ENCODE results near the gene MTA1.

Gene MTA1

DNA sequence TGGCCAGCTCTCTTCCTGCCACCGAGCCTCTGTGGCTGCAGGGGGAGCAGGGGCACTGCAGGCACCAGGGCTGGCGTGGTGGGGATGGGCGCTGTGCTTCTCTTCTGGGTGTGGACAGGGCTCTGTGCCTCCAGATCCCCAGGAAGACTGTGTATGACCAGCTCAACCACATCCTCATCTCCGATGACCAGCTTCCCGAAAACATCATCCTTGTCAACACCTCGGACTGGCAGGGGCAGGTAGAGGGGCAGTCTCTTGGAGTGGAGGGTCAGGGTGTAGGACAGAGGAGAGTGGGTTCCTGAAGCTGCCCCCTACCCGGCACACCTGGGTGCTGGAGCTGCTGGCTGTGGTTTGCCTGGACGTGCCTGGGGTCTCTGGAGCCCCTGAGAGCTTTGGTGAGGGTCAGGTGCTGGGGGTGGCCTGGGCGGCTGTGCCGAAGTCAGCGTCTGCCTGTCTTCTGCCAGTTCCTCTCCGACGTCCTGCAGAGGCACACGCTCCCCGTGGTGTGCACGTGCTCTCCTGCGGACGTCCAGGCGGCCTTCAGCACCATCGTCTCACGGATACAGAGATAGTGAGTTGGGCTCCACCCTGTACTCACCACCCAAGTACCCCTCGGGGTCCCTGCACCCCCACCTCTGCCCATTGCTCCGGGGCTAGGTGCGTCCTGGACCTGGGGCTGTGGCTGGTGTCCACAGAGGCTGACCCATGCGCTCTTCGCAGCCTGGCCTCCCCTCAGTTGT lies 37.1 kb upstream of the MTA1 start:
- Mint-ChIP-seq H3K36me3 (ENCODE audit: low read depth) (peaks cover 5% of the 10 kb centered on the region), H3K4me1 (no peaks in the 10 kb centered on the region), H3K4me3 (no peak overlapping the region), H3K27ac (no peak overlapping the region), H3K27me3 (ENCODE audit: low read depth, poor library complexity) (no peaks in the 10 kb centered on the region), H3K9me3 (no peaks in the 10 kb centered on the region)
- TF ChIP-seq, protein P1, sequence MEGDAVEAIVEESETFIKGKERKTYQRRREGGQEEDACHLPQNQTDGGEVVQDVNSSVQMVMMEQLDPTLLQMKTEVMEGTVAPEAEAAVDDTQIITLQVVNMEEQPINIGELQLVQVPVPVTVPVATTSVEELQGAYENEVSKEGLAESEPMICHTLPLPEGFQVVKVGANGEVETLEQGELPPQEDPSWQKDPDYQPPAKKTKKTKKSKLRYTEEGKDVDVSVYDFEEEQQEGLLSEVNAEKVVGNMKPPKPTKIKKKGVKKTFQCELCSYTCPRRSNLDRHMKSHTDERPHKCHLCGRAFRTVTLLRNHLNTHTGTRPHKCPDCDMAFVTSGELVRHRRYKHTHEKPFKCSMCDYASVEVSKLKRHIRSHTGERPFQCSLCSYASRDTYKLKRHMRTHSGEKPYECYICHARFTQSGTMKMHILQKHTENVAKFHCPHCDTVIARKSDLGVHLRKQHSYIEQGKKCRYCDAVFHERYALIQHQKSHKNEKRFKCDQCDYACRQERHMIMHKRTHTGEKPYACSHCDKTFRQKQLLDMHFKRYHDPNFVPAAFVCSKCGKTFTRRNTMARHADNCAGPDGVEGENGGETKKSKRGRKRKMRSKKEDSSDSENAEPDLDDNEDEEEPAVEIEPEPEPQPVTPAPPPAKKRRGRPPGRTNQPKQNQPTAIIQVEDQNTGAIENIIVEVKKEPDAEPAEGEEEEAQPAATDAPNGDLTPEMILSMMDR (IDR thresholded peaks at IDR 0.05), result no peak
- DNase-seq, result no peak

DNA sequence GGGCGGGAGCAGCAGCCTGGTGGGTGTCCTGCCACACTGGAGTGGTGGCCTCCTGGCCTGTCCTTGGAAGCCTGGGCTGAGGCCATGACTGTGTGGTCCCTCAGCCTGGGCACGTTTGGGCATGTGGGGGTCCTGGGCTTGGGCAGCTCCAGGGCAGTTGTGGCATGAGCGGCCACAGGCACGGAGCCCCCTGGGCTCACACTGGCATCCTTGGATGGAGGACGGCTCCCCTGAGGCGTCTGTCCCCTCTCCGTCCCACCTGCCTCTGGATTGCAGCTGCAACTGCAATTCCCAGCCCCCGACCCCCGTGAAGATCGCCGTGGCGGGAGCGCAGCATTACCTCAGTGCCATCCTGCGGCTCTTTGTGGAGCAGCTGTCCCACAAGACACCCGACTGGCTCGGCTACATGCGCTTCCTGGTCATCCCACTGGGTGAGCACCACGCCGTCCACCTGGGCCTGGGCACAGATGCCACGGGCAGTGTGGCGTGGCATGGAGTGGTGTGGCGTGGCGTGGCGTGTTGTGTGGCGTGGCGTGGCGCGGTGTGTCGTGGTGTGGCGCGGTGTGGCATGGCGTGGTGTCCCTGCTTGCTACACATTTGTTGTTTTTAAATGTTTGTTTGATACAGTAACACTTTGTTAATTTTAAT lies 36.4 kb upstream of the MTA1 start:
- Mint-ChIP-seq H3K4me3 (no peak overlapping the region), H3K27ac (no peak overlapping the region), H3K27me3 (ENCODE audit: low read depth, poor library complexity) (no peaks in the 10 kb centered on the region), H3K9me3 (no peaks in the 10 kb centered on the region), H3K36me3 (ENCODE audit: low read depth) (peaks cover 5% of the 10 kb centered on the region), H3K4me1 (no peaks in the 10 kb centered on the region)
- TF ChIP-seq, protein P1 (IDR thresholded peaks at IDR 0.05), result no peak
- DNase-seq, result no peak

DNA sequence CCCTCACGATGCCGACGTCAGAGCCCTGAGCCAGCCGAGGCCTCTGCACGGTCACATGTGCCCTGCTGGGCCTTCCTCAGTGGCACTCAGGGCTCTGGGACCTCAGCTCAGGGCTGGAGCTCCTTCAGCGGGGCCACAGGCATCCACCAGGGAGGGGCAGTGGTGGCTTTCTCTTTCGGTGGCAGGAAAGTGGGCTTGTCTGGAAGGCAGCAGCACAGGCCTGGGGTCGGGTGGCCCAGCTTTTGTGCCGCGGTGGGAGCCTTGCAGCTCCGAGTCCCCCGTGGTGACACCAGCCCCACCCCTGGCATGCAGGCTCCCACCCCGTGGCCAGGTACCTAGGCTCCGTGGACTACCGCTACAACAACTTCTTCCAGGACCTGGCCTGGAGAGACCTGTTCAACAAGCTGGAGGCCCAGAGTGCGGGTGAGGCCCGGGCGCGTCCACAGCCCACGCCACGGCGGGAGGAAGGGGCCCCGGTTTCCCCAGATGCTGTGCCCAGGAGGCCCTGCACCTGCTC lies 35.5 kb upstream of the MTA1 start:
- H3K4me1 Mint-ChIP-seq, result no peaks in the 10 kb centered on the region
- TF ChIP-seq, protein P1 (IDR thresholded peaks at IDR 0.05), result no peak
- H3K4me3 Mint-ChIP-seq, result no peak overlapping the region
- no peak for DNase-seq
- no peak overlapping the region for H3K27ac Mint-ChIP-seq
- H3K27me3 Mint-ChIP-seq (ENCODE audit: low read depth, poor library complexity), result no peaks in the 10 kb centered on the region
- no peaks in the 10 kb centered on the region for H3K9me3 Mint-ChIP-seq
- H3K36me3 Mint-ChIP-seq (ENCODE audit: low read depth), result peaks cover 5% of the 10 kb centered on the region

DNA sequence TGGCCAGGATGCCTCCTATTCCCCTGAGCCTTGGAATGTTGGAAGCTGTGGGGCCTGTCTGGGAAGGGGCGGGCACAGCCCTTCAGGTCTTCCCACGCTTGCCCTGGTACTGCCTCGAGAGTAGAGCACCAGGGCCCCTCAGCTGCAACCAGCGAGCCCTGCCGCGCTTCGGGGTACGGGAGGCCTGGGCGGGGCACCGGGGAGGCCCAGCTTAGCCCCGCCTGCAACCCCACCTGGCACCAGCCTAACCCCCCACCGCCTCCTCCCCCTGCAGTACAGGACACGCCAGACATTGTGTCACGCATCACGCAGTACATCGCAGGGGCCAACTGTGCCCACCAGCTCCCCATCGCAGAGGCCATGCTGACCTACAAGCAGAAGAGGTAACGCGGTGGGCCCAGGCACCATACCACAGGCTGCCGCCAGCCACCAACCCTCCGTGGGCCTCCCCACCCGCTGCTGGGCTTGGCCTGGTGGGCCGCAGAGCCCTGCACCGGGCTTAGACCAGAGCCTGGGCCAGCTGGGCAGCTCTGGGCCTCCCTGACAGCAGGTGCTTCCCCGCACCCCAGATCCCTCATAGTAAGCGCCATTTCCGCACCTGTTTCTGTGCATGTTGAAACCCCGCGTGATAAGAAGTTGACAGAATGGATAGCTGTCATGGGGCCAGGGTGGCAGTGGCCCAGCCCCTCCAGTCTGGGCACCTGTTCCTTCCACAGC lies 34.9 kb upstream of the MTA1 start:
- no peaks in the 10 kb centered on the region for H3K27me3 Mint-ChIP-seq (ENCODE audit: low read depth, poor library complexity)
- DNase-seq, result no peak
- H3K36me3 Mint-ChIP-seq (ENCODE audit: low read depth), result peaks cover 5% of the 10 kb centered on the region
- no peaks in the 10 kb centered on the region for H3K4me1 Mint-ChIP-seq
- H3K27ac Mint-ChIP-seq, result no peak overlapping the region
- no peaks in the 10 kb centered on the region for H3K9me3 Mint-ChIP-seq
- H3K4me3 Mint-ChIP-seq, result no peak overlapping the region
- TF ChIP-seq, protein P1 (IDR thresholded peaks at IDR 0.05), result no peak

DNA sequence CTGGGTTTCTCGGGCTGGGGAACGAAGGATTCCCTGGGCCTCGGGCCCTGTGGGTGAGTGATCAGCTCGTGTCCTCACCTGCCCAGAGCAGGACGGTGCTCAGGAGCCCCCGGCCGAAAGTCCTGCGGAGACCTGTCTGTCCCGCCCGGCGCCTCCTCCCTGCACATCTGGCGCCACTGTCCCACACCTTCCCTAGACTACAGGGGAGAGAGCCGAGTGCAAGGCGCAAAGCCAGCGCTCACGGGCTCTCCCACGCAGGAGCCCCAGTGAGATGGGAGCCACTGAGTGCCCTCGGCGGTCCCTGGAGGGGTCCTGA lies 34.3 kb upstream of the MTA1 start:
- no peak overlapping the region for H3K4me3 Mint-ChIP-seq
- H3K27ac Mint-ChIP-seq, result no peak overlapping the region
- TF ChIP-seq, protein P1 (IDR thresholded peaks at IDR 0.05), result no peak
- H3K27me3 Mint-ChIP-seq (ENCODE audit: low read depth, poor library complexity), result no peaks in the 10 kb centered on the region
- H3K36me3 Mint-ChIP-seq (ENCODE audit: low read depth), result peaks cover 5% of the 10 kb centered on the region
- no peaks in the 10 kb centered on the region for H3K4me1 Mint-ChIP-seq
- DNase-seq, result no peak
- no peaks in the 10 kb centered on the region for H3K9me3 Mint-ChIP-seq
